IPS-NIHi7 (cell line): ENCODE data around the gene CCNE1.
A peak's percentile ranks its signal among the peaks of the same experiment; 100 is the strongest.
"Not testable (repeated sequence)": the region's sequence is repeated elsewhere in the genome, so short reads cannot be mapped to it uniquely, and the experiment has no call there.

Experiments
- DNase-seq: peaks from one replicate; pipeline ENCODE4 v3.0.0; 2012; ENCODE audit warnings: mixed read lengths; ENCODE audit errors: extremely low spot score

Gene CCNE1

DNA sequence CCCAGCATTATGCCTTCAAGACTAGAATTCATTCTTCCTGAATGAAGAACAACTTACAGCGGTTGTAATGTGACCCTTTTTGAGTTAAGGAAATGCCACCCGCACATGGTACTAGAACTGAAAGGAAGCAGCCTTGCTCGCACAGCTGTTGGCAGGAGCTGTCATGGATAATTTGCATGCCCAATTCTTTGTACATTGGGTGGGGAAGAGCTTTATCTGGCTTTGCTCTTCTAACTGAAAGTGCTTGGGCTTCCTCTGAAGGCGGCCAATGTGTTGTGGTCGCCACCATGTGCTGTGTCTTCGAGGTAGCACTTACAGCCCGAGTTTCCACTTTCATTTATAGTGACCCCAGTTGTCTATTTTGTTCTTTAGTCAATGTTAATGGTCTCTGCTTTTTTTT lies 3.4 kb downstream of the CCNE1 start:
- no peak for DNase-seq

DNA sequence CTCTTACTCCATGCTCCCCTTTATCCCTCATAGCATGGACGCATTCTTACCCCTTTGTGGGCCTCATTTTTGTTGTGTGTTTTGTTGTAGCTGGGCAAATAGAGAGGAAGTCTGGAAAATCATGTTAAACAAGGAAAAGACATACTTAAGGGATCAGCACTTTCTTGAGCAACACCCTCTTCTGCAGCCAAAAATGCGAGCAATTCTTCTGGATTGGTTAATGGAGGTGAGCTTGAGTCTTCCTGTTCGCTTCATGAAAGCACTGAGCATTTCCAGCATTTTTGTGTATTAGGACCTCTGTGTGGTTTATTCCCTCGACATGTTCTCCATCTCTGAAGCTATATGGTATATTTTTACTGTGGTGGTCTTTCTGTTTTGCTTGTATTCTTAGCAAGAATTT lies 5.5 kb downstream of the CCNE1 start:
- DNase-seq, result no peak

DNA sequence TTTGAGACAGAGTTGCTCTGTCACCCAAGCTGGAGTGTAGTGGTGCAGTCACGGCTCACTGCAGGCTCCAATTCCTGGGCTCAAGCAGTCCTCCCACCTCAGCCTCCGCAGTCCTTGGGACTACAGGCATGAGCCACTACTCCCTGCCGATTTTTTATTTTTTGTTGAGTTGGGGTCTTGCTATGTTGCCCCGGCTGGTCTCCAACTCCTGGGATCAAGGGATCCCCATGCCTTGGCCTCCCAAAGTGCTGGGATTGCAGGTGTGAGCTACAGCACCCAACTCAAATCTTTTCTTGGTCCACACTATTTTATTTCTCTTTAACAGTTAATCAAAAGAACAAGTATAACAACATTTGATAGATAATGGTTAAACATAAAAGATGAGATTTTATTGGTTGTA lies 7.5 kb downstream of the CCNE1 start:
- DNase-seq, result no peak

DNA sequence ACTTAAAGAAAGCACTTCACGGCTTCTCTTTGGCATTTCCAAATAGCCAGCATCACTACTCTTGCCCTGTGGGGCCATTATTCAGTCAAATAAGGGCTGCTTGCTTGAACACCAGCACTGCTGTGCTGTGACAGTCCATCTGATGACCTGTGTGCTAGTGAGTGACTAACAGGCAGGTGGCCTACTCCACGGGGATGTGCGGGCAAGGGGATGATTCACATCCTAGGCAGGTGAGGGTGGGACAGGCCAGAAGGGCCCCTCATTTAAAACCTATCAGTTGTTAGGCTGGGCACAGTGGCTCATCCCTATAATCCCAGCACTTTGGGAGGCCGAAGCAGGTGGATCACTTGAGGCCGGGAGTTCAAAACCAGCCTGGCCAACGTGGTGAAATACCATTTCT lies 8.2 kb downstream of the CCNE1 start:
- no peak for DNase-seq

DNA sequence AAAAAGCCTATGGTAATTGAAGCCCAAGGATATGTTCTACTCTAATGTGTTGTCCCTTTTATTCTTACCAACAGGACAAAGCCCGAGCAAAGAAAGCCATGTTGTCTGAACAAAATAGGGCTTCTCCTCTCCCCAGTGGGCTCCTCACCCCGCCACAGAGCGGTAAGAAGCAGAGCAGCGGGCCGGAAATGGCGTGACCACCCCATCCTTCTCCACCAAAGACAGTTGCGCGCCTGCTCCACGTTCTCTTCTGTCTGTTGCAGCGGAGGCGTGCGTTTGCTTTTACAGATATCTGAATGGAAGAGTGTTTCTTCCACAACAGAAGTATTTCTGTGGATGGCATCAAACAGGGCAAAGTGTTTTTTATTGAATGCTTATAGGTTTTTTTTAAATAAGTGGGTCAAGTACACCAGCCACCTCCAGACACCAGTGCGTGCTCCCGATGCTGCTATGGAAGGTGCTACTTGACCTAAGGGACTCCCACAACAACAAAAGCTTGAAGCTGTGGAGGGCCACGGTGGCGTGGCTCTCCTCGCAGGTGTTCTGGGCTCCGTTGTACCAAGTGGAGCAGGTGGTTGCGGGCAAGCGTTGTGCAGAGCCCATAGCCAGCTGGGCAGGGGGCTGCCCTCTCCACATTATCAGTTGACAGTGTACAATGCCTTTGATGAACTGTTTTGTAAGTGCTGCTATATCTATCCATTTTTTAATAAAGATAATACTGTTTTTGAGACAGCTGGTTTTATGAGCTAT lies 12.0 kb downstream of the CCNE1 start:
- no peak for DNase-seq

DNA sequence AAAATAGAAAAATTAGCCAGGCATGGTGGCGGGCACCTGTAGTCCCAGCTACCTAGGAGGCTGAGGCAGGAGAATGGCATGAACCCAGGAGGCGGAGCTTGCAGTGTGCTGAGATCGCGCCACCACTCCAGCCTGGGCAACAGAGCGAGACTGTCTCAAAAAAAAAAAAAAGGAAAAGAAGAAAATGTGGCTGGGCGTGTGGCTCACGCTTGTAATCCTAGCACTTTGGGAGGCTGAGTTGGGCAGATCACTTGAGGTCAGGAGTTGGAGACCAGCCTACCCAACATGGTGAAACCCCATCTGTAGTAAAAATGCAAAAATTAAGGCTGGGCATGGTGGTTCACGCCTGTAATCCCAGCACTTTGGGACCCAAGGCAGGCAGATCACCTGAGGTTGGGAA lies 13.5 kb downstream of the CCNE1 start:
- DNase-seq, result not testable (repeated sequence)

DNA sequence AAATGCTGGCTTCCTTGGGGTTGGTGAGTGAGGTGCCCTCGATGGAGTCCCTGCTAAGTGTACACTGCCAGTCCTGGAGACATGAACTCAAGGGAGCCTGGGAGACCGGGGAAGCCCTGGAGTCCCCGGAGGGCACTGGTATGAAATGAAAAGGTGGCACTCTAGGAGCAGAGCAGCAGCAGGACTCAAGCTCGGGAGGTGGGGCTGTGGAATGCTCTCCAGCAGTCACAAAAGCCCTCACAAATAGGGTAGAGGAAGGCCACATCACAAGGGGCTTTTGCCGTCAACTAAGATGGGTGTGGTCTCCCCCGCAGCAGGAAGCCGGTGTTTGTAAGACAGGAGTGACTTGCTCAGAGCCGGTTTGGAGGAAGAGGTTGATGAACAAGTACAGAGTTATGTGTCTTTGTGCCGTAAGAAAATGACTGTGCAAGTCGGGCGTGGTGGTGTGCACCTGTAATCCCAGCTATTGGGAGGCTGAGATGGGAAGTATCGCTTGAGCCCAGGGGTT lies 19.3 kb downstream of the CCNE1 start:
- no peak for DNase-seq

DNA sequence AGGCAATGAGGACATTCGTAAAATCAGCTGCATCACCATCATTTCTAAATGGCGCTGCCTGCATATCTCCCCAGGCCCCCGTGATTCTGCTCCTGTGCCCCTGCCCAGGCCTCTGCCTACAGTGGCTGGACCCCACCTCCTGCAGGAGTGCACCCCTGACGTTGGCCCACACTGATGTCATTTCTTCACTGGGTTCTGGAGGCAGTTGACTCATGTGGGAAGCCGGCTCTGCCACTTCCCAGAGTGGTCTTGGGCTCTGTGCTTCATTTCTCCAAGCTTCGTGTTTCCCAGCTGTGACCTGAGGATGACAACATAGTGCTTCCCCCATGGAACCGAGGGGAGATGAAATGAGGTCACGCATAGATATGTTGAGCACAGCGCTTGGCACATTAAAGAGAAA lies 19.9 kb downstream of the CCNE1 start:
- DNase-seq, result no peak

DNA sequence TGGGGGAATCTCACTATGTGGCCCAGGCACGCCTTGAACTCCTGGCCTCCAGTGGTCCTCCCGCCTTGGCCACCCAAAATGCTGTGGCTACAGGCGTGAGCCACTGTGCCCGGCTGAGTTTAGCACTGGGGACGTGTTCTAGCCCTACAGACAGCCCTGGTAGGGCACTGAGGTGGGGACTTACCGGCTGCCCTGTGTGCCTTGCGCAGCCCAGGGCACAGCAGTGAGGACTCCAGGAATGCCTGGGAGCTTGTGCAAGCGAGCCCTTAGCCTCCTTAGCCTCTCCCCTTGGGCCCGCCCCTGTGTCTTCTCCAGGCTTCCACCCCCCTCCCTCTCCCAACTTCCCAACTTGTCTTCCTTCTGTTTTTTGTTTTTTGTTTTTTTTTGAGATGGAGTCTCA lies 21.0 kb downstream of the CCNE1 start:
- no peak for DNase-seq

DNA sequence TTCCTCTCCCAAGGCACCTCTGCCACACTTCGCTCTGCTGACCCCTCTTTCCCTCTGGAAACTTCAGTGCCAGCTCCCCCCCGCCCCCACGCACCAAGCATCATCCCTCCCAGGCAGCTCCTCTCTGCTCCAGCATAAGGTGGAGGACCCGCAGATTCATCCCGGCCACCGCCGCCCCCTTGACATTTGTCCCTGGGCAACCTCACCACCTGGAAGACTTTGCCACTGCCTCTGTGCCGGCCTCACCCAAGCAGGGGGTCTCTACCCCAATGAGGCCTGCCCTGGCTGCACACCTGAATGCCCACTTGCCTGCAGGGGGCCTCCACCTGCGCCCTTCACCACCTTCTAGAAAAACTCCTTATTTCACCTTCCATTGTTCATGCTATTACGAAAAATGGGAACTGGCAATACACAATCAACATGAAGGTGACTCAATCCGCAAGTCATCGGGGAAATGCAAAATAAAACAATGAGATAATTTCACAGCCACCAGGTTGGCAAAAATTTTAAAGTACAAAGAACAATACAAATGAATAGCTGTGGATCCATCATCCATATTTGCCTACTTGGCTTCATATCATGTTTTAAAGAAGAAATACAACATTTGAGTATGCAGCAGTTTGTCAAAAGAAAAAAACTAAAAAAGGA lies 21.9 kb downstream of the CCNE1 start:
- DNase-seq, result no peak

DNA sequence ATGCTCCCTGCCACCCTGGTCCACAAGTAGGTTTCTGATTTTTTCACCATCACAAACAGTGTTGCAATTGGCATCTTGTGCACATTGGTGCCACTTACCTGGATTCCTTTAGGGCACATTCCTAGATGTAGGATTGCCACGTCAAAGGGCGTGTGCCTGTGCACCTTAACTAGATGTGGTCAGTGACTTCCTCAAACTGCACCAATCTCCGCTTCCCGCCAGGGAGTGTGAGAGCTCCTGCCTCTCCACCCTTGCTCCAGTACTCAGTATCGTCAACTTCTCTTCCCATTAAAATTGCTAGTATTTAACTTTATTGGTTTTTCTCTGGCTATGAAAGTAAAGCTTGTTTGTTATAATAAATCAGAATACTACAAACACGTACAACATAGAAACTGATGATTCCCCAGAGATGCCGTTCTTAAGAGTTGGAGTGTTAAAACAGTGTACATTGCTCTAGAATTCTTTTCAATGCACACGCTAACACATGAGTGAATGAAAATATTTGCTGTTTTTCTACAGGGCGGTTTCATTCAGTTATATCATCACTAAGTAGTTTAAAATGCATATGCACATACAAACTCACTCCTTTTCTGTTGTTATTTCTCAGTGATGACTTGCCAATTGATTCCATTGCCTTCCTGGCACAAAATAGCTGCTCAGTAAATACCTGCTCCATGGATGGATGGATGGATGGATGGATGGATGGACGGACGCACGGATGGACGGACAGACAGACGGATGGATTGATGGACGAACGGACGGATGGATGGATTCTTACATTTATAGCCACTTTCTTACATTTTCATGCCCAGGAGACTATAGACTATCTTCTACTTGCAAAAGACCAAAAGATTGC lies 23.4 kb downstream of the CCNE1 start:
- DNase-seq, result no peak

DNA sequence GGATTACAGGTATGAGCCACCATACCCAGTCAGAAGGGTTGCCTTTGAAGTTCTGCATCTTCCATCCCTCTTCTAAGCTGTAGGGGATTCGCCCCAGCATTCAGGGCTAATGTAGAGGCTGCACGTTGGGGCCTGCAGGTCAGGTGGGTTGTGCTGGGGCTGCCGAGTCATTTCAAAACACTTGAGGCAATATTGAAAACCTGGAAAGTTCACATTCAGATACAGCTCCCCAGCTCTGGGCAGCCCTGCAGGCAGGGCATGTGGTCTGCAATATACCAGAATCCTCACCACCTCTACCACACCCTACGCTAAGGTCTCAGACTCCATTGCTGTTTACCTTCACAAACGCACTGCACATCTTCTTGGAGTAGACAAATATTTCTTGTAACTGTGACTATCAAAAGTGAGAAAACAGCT lies 24.6 kb downstream of the CCNE1 start:
- DNase-seq, result no peak

DNA sequence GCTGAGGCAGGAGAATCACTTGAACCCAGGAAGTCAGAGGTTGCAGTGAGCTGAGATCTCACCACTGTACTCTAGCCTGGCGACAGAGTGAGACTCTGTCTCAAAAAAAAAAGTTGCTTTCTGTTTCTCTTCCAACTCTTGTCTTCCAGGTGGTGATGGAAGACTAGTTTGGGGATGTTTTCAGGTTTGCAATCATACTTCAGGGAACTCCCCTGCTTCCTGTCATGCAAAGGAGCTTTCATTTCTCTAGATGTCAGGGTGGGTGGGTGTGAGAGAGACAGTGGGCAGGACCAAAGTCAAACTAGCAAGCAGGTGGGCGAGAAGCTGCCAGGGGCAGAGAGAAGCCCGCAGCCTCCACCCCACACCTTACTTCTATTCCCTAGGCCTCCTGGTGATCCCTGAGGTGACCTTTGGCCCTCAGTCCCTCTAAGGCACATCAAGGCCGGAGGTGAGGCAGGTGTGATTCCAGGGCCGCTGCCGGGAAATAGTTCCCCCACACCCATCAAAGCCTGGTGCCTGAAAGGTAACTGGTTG lies 25.7 kb downstream of the CCNE1 start:
- no peak for DNase-seq

DNA sequence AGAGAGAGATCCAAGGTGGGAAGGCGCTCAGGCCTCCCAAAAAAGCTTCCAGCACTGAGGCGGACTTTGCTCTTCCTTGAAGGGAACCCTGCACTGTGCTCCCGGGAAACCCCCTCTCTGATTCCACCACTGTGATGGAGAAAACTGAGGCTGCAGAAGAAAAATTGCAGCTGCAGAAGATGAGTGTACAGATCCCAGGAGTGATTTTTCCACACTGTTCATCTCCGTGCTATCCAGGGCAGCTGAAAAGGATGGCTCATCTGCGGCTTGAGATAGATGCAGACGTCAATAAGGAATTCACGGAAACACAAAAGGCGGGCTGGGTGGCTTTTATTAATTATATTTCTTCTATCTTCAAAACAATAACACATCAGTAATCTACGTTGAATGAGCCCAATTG lies 26.2 kb downstream of the CCNE1 start:
- DNase-seq, result no peak

DNA sequence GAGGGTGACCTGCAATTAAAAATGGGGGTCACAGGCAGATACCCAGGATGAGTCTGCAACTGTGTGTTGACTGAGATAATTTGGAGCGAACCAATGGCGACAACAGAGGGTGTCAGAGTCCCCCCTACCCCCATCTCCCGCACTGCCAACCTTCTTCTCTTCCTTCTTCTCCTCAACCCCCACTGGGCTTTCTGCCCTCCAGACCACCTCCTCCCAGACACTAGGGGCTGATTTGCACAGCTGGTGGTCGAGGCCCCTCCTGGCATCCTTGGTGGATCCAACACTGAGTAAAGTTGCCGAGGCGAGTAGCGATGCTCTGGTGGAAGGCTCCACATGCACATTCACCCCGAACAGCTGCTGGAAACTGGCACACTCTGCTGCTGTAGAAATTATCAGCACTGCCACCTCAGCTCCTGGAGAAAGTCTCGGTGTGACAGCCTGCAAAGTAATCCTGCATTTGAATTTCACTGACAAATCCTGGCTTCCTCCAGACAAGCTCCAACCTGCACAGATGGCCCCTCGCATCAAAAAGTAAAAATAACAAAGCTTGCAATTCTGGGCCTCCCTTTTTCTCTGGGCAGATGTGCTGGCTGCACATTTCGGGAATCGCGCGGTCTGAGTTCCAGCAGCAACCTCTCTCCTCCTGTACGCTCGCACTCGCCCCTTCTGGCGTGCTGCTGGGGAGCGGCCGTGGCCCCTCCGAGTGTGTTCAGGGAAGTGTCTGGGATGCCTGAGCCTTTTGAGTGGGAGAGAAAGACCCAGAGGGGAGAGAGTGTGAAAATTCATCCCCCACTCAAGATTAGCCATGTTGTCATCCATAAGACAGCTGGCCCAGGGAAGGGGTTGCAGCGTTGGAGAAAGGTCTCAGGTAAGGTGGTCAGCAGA lies 28.5 kb downstream of the CCNE1 start:
- DNase-seq, result no peak

DNA sequence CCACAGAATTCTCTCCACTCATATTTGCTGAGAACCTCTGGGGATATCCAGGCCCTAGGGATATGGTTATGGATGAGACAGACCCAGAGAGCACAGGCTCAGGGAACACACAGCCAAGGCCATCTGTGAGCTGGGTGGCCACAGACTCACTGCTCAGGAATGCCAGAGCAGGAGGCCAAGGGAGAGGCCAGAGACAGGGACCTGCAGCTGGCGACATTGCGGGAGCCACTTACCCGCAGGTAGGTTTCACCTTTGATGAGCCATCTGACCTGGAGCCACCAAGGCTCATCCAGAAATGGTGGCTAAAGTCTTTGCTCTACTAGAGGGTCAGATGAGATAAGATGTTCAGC lies 29.4 kb downstream of the CCNE1 start:
- DNase-seq, result no peak

DNA sequence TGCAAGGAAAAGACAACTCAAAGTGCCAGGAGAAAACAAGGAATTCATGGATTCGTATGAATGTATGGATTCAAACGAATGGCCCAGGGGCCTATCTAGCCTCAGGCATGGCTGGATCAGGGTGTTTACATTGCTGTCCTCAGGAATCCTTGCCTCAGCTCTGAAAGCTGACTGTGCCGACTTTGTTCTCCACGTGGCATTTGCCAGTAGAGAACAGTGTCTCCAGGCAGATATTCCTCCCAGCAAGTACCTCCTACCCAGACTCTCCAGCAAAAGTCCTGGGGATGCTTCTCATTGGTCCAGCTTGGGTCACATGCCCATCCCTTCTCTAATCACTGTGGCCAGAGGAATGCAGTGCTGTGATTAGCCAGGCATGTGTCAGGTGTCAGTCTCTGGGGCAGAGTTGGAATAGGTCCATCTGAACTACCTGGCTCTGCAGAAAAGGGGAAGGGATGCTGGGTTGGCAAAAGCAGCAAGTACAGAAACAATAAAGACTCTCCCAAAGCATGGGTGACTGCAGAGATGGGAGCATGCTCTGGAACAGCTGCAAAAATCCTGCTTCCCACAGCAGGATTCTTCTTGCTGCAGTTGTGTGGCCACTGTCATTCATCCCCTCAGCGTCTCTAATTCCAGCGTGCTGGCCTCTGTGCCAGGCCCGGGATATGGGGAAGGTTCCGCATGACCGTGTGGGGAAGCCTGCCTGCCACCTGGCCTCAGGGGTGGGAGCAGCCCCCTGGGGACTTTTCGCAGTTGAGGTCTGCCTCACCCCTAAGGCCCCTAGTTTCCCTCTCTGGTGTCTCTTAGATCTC lies 30.0 kb downstream of the CCNE1 start:
- peak; percentile 56 for DNase-seq

DNA sequence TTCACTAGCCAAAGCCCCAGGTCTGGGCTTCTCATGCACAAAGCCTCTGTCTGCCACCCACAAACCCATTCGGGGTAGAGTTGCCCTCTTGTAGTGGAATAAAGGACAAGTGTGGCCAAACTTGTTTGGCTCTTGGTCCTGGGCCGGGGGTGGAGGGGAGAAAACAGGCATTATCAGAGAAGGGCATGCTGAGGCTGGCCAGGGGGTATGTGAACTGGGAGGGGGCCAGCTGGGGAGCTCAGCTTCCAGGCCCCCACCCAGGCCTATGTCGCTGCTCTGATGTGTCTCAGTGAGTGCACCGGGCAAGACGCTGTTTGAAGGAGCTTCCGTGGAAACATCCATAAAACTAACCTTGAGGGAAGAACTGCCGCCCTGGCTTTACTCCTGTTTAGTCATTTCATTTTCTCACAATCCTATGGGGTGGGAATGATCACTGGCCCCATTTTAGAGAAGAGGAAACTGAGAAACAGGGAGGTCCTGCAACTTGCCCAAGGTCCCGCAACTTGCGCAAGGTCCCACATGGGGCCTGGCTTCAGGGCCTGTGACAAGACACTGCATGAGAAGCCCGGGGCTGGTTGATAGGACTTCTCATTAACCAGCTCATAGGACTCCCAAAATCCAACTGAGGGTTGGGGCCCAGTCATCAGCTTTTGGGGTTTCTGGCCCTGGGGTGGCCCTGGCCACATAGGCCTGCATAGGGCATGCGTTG lies 30.8 kb downstream of the CCNE1 start:
- DNase-seq, result no peak

DNA sequence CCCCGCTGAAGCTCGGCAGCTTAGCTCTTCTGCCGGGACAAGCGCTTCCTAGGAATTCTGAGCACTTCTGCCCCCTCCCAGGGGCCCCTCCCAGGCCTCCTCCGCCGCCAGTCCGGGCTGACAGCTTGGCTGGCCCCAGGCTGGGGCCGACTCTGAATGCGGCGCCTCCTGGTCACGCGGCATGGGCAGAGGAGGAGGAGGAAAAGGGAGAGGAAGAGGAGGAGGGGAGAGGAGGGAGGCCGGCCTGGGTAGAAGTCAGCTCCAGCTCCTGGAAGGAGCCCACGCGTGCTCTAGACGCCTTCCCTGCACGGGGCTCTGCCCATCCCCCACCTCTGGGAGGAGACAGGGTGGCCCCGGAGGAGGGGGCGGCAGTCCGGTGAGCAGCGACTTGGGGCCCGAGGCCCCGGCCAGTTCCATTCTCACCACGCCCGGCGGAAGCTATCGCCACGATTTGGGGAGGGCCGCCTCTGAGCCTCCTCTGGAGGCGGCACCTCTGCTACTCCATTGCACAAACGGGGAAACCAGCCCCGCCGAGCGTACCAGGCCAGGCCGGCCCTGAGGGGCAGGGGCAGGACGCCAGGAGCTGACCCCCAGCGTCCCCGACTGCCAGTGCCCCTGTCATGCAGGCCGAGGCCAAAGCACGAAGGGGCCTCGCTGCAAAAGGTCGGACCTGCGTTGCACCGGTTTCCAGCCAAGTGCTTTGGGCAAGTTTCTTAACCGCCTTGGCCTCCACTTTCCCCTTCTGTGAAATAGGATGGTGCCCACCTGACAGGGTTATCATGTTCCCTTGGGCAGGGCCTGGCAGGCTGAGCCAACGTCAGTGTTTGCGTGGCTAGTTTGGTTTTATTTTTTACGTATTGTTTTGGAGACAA lies 31.6 kb downstream of the CCNE1 start:
- DNase-seq, result peak; percentile 36
